Brain pericyte (primary cell): ENCODE measurements around the gene PPHLN1.

Experiments
- DNase-seq: peaks from one replicate; pipeline ENCODE4 v3.0.0-alpha.2; 2012; ENCODE audit warnings: low read depth, low spot score

Gene PPHLN1

DNA sequence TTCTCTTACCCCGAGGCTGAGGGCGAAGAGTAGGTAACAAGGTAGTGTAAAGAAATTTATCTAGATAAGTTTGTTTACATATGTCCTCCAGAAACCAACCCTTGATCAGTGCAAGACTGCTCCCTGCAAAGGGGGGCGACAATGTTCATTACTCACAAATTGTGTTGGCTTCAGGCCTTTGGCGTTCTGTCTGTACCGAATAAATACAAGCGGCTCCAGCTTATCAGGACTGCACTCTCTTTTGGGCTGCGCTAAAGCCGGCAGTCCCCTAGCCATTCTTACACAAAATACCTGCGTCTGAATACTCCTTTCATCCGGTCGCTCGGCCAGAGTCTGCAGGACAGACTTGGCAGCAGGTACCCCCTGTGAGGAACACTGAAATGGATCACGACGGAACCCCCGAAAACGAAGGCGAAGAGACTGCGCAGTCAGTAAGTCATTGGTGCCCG lies 116.4 kb downstream of the PPHLN1 start:
- no peak for DNase-seq

DNA sequence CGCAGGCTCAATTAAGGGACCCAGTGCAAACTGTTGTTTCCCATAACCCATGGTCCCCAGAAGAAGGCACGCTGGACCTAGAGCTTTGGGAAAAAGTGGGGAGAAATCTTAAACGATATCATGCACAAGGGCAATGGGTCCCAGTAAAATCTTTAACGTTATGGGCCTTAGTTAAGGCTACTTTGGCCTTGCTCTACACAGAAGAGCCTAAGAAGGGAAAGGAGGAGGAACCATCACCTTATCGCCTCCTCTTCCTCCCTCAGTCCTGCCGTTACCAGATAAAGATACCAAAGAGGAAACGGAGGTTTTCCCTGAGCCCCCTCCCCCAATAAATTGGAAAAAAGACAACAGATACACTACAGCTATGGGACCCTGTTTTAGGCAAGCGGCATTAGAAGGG lies 116.9 kb downstream of the PPHLN1 start:
- no peak for DNase-seq

DNA sequence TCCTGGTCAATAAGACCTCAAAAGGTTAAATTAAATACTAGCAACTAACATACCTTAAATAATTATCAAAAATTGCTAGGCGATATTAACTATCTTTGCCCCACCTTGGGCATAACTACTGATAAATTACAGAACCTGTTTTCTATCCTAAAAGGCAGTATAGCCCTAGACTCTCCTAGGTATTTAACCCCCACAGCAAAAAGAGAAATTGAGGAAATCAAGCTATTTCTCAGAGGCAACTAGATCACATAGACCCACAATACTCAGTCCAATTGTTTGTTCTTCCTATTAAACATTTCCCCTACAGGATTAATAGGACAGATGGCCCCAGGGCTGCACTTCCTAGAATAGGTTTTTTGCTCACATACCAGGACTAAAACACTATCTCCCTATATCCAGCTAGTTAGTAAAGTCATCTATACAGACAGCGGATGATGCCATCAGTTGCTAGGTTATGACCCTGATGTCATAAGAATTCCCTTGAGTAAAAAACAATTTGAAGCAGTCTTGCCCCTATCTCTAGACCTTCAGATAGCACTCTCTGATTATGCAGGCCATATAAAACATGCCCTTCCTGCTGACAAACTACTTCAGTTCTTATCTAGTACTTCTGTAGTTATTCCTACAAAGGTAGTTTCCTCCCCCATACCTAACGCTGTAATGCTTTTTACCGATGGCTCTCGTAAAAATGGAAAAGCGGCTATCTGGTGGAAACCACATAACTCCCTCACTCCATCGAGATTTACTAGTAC lies 118.4 kb downstream of the PPHLN1 start:
- DNase-seq, result no peak

DNA sequence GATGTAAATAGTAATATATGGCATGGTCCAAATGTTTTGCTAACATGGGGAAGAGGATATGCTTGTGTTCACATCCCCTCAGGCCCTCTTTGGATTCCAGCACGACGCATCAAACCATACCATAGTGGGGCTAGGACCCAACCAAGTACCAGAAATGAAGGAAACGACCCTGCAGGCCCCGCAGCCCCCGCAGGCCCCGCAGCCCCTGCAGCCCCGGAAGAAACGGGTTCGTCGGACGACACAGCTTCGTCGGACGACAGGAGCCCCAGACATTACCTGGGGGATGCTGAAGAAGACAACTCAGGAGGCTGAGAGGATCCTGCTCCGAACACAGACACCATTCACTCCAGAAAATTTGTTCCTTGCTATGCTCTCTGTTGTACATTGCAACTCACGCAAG lies 119.9 kb downstream of the PPHLN1 start:
- DNase-seq, result no peak

DNA sequence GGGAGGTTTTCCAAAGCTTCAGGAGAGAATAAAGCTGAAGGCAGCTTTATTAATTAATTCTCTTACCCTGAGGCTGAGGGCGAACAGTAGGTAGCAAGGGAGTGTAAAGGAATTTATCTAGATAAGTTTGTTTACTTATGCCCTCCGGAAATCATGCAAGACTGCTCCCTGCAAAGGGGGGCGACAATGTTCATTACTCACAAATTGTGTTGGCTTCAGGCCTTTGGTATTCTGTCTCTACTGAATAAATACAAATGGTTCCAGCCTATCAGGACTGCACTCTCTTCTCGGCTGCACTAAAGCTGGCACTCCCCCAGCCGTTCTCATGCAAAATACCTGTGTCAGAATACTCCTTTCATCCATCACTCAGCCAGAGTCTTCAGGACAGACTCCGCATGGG lies 120.8 kb downstream of the PPHLN1 start:
- DNase-seq, result no peak

DNA sequence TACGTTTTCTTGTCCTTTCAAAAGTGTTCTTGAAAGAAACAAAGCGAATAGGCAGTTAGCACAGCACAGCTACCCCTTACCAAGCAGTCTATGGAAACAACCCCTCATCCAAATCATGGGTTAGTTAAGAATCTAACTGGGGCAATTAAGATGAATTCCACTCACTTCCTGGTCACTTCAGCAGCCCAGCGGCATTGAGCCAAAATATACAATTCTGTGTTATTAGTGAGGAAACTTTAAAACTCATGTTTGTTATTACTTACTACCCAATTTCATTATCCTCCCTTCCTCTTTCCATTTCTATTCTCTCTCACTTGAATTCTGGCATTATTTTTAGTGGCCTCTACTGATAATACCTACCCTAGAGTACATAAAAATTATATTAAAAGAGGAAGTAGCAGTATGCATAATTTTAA lies 121.4 kb downstream of the PPHLN1 start:
- DNase-seq, result no peak

DNA sequence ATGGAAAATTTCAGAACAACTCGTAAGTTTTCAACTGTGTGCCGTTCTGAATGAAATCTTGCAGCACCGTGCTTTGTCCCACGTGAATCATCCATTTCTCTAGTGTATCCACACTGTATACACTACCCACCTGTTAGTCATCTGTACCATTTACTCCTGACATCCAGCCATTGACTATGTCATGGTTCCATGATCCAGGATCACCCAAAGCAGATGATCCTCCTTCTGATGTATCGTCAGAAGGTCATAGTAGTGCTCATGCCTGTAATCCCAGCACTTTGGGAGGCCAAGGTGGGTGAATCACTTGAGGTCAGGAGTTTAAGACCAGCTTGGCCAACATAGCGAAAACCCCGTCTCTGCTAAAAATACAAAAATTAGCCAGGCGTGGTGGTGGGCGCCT lies 122.9 kb downstream of the PPHLN1 start:
- DNase-seq, result no peak

DNA sequence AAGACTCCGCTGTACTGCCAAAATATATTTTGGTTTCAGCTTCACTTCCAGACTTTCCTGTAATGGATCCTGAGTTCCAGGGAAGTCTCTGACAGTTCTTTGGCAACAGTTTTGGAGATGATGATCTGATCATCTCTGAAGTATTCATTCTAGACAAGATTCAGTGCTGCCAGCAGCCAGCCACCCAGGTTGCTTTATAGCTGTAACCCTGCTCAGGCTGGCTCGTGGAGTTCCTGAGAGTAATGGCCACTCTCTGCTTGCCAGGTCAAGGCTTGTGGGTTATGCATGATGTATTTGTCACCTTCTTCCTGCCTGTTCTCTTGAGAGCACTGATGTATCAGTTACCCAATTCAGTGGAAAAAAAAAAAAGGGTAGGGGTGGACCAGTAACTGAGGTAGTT lies 124.3 kb downstream of the PPHLN1 start:
- no peak for DNase-seq

DNA sequence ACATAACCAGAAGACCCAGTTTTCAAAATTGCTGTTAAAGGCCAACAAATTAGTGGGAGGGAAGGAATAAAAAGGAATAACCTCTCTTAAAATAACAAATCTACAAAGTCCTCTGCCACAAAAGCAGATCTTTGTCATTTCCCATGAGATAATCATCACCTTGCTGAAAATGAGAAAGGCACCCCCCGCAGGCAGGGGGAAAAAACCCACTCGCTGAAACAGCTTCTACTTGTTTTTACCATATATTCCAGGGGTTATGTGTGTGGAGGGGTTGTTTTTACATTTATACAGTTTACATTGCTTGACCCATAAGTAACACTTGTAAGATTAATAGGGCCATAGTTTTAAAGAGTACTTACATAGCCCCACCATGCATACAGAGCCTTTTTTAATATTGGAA lies 132.6 kb downstream of the PPHLN1 start:
- DNase-seq, result no peak

DNA sequence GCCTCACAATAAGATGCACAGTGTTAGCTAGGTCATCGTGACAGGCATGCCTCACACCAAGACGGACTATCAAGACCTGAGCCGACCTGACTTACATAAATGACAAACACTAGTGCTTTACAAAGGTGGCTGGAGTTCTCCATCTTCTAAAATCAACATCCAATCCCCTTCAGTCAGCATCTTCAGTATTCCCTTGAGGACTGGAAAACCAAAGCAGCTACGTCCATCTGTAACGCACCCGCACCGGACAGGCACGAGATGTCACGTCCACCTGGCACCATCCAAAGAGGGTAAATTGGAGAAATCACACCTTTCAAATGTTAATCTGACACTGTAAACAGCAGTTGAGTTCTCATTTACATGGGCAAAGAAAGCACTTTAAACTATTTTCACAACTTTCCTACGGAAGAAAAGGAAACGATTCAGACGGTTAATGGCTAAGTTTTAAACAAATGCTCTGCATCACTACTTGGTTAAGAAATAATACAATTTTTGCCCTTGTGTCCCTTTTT lies 133.4 kb downstream of the PPHLN1 start:
- no peak for DNase-seq

DNA sequence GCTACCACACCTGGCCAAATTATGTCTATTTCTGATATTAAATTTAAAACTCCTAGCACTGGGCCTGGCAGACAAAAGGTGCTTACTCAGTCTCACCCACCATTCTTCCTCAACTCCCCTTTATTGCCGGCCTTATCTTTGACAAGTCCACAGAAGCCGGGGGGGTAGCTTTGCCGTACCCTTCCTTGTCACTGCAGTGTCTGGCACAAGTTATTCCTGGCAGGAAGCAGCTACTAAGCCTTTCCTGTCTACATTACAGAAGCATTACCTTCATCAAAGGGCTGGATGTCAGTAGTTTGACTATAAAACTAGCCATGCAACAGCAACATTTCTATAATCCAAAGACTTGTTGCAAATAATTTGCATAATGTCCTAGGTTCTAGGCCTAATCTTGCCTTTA lies 136.5 kb downstream of the PPHLN1 start:
- no peak for DNase-seq

DNA sequence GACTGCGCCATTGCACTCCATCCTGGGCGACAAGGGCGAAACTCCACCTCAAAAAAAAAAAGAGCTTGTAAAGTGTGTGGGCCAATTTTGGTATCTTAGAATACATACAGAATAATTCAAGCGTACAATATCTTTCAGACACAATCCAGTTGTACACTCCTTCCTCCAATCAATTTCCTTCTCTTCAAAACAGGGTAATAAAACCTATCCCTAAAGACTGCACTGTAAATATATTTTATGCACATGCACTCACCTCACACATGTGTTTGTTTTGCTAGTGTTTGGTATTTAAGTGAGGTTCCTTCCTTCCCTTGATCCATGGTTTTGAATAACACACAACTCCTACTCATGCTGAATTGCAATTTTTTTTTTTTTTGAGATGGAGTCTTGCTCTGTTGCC lies 137.7 kb downstream of the PPHLN1 start:
- DNase-seq, result no peak

DNA sequence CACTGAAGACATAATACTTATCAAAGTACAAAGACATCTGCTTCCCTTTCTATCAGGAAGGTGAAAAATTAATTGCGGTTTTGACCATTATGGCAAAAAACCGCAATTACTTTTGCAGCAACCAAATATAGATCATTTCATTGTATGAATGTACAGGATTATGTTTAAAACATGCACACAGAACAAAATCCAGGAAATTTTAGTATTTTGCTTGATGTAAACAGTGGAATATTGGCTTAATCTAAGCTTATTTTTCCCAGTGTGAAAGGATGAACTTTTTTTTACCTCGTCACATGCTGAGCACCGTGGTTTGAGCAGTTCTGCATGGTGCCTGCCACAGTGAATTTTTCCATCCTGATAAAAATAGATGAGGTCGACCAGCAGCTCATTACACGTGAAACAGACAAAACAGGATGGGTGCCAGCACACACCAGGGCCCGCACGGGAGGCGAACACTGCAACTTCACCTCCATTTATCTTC lies 142.4 kb downstream of the PPHLN1 start:
- DNase-seq, result no peak

DNA sequence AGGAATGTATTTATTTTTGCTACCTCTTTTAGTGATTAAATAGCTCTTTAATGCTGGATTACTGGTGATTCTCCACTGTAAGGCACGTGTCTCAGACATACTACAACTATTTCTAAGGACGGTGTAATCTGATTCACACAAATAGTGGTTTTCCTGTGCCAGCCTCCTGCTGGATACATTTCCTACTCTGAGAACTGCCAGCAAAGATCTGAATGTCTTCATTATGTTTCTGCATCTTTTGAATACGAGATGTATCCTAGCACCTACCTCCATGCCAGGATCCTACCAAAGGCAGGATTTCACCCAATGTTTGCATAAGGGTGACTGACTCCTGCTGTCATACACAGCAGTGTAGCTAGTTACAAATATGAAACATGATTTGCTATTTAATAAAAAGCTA lies 143.0 kb downstream of the PPHLN1 start:
- no peak for DNase-seq

DNA sequence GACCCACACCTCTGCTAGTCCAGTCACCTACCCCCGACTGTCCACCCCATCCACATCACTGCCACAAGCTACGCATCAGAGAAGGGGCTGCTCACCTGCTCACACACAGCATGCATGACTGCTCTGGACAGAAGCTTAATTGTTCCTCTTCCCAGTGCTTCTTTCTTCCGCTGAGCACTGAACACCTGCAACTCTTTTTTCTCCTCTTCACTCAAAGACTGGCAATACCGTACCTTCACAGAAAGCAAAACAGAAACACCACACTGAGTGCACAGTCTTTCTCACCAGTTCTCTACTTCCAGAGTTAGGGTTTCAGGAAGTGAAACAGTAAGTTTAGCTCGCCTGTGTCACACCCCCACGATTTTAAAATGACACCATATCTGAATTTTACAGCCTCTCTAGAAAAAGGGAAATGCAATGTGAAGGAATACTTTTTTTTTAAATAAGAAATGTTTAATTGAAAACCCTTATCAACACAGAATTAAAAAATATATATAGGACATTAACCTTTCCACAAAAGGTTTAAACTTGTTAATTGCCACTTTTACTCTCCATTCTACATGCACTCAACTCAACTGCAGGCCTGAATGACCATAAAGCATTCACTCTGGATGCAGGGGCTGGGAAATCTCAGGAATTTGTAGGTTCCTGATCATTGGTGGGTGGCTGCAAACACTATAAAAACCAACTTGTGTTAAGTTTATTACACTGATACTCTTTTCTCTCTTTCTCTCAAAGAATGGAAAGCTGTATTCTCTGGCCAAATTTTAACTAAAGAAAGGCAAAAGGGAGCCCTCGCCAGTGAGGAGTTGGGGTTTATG lies 143.6 kb downstream of the PPHLN1 start:
- DNase-seq, result no peak

DNA sequence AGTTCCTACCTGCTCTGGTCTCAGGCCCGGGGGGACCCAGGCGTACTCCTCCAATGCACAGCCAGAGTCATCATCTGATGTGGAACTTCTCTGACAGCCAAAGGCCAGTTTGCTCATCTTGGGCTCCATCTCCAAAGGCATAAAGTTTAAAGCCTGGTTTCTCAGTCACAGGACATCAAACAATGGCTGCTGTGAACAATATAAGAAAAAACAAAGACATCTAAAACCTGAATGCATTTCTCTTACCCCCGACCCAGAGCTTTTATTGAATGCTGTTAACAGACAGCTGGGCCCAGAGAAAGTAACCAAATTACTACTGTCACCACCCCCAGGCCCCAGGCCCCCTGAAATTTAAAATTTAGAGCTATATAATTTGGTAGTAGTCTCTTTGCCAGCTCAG lies 146.4 kb downstream of the PPHLN1 start:
- DNase-seq, result no peak

DNA sequence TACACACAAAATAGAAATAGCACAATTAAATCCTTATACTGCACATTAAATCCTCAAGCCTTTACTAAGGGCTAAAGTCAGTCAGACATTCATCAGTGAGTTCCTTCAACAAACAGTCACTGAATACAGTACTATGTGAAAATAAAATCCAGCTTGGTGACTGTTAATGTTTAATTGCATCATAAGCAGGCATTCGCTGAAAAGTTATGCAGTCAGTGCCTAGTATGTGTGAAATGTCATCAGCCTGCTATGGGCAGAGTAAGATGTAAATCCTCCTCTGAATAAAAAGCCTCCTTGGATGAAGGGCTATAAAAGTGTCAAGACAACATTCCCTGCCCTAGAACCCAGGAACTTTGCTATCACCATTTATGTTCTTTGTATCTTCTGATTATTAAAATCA lies 147.2 kb downstream of the PPHLN1 start:
- DNase-seq, result no peak

DNA sequence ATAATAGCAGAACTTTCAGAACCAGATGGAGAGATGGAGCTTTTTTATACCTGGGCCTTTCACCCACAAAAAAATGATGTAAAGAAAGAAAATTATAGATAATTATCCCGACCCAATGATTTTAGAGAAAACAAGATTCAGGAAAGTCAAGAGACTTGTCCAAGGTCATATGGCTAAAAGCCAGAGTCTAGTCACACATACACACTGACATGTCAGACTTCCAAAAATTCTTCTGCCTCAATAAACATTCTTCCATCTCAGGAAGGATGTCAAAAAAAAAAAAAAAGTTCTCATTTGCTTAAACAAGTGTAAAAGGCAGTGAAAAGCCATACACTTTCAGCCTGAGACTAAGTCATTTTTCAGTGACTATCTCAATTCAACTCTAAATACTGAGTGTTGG lies 147.6 kb downstream of the PPHLN1 start:
- no peak for DNase-seq

DNA sequence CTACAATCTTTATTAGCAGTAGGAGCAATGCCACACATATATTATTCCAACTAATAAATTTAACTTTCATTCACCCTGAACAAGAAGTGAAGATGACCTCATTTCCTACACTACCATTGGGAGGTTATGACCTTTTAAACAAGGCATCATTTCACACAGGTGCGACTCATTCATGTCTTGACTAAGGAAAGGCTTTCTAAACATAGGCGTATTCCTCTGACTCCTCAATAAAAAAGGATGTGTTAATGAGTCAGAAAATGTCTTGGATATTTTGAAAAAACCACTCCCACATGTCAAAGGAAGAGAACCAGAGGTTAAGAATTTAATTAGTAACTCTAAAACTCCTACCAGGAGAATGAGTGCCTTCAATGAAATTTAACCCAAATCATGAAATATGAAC lies 148.4 kb downstream of the PPHLN1 start:
- DNase-seq, result no peak

DNA sequence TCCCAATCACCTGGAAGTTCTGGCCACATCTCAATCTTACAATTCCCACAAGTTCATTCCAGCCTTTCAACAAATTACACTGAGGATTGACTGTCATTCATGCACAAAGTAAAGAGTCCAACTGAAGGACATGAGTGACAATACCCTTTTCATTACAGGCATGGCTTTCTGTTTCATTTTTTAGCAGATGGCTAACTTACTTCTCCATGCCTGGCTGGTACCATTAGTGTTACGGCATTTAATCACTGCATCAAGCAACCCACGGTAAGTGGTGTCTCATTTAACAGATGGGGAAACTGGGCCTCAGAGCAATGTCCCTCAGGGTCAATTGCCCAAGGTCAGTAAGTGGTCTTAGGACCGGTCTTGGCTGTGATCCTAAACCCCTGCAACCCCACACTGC lies 149.1 kb downstream of the PPHLN1 start:
- no peak for DNase-seq

DNA sequence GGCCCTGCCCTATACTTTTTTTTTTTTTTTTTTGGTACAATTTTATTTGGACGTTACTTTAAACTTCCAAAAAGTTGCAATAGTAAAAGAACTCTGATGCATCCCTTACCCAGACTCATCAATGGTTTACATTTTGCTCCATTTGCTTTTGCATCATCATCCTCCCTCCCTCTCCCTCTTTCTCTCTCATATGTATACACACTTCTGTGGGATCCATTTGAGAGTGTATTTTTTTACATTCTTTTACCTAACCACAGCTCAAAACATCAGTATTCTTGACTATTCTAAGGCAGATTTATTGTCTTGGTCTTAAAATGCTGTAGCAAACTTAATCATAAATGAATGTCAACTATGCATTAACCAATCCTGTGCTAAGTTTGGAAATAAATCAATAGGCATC lies 152.0 kb downstream of the PPHLN1 start:
- no peak for DNase-seq

DNA sequence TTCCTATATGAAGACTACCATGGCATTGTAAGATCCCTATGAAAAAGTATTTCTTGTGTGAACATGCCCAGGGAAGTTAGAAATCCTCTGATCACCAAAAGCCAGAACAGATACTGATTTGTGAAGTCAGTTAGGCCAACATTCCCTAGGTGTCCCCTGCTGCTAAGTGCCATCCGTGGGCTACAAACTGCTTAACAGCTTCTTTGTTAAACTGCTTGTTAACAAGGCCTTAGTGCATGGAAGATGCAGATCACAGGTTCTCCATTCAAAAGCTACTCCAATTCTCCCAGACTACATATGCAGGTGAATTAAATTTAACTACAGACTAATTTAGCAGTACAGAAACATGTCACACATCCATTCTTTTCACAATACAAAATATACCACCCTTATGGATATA lies 155.4 kb downstream of the PPHLN1 start:
- no peak for DNase-seq
